MM.1S (cell line): ENCODE results near the gene SVIP.

Source experiments
- DNase-seq: peaks from one replicate; pipeline ENCODE4 v3.0.0-alpha.2; 2015
- H2AFZ ChIP-seq: fragments of 300-600 bp; sonication (generic); 2 replicates; pipeline ENCODE4 v1.6.0; 2016; ENCODE audit warnings: antibody characterized with exemption, low read length
- H3F3A ChIP-seq: fragments of 300-600 bp; sonication (generic); 2 replicates; pipeline ENCODE4 v1.6.1; 2016; ENCODE audit warnings: mild to moderate bottlenecking, antibody characterized with exemption, low read length, moderate library complexity, mixed read lengths; ENCODE audit not compliant: insufficient read depth
- H3K27ac ChIP-seq: fragments of 300-600 bp; sonication (generic); 2 replicates; pipeline ENCODE4 v1.5.1; 2016; ENCODE audit warnings: mild to moderate bottlenecking, low read length
- H3K27me3 ChIP-seq: fragments of 300-600 bp; sonication (generic); replicated peaks from 2 replicates; pipeline ENCODE4 v1.6.0; 2016; ENCODE audit warnings: low read length; ENCODE audit not compliant: insufficient read depth
- H3K36me3 ChIP-seq: fragments of 300-600 bp; sonication (generic); replicated peaks from 2 replicates; pipeline ENCODE4 v1.6.1; 2016; ENCODE audit warnings: mild to moderate bottlenecking, low read length, mixed read lengths; ENCODE audit not compliant: insufficient read depth
- H3K4me1 ChIP-seq: fragments of 300-600 bp; sonication (generic); 2 replicates; pipeline ENCODE4 v1.6.1; 2016; ENCODE audit warnings: low read length, mixed read lengths
- H3K4me2 ChIP-seq: fragments of 300-600 bp; sonication (generic); 2 replicates; pipeline ENCODE4 v1.6.0; 2016; ENCODE audit warnings: low read depth, low read length
- H3K4me3 ChIP-seq: fragments of 300-600 bp; sonication (generic); 2 replicates; pipeline ENCODE4 v1.5.1; 2016; ENCODE audit warnings: low read length, mixed read lengths
- H3K79me2 ChIP-seq: fragments of 300-600 bp; sonication (generic); 2 replicates; pipeline ENCODE4 v1.6.1; 2016; ENCODE audit warnings: mixed run types, low read length, mixed read lengths
- H3K9ac ChIP-seq: fragments of 300-600 bp; sonication (generic); 2 replicates; pipeline ENCODE4 v1.6.1; 2016; ENCODE audit warnings: low read length, mixed read lengths
- H3K9me2 ChIP-seq: fragments of 300-600 bp; sonication (generic); replicated peaks from 2 replicates; pipeline ENCODE4 v1.6.1; 2016; ENCODE audit warnings: mild to moderate bottlenecking, low read length, mixed read lengths; ENCODE audit not compliant: insufficient read depth
- H3K9me3 ChIP-seq: fragments of 300-600 bp; sonication (generic); replicated peaks from 2 replicates; pipeline ENCODE4 v1.6.1; 2016; ENCODE audit warnings: mild to moderate bottlenecking, low read length, mixed read lengths; ENCODE audit not compliant: insufficient read depth
- H4K20me1 ChIP-seq: fragments of 300-600 bp; sonication (generic); 2 replicates; pipeline ENCODE4 v1.6.1; 2016; ENCODE audit warnings: mild to moderate bottlenecking, low read length, moderate library complexity, mixed read lengths; ENCODE audit not compliant: insufficient read depth
- CTCF ChIP-seq: fragments of 300-600 bp; sonication (generic); IDR thresholded peaks from 2 replicates; pipeline ENCODE4 v1.5.1; 2016; ENCODE audit warnings: antibody characterized with exemption, low read length, mixed read lengths
- EZH2 ChIP-seq: fragments of 300-600 bp; sonication (generic); optimal IDR thresholded peaks from 2 replicates; pipeline ENCODE3; 2017; ENCODE audit warnings: low read depth, mild to moderate bottlenecking, antibody characterized with exemption, low read length, mixed read lengths
- EZH2phosphoT487 ChIP-seq: fragments of 300-600 bp; sonication (generic); IDR thresholded peaks from 2 replicates; pipeline ENCODE4 v1.6.1; 2018; ENCODE audit warnings: antibody characterized with exemption, low read length

The SVIP gene

GRCh38 chr11:22875869-22876473, 46.4 kb upstream of the SVIP start:
- Histone ChIP-seq H4K20me1 (no peaks in the 10 kb centered on the region), H3K4me3 (no peak overlapping the region), H2AFZ (no peak overlapping the region), H3K9me2 (no peaks in the 10 kb centered on the region), H3K9me3 (no peaks in the 10 kb centered on the region), H3K9ac (no peak overlapping the region), H3K4me1 (no peaks in the 10 kb centered on the region), H3K36me3 (no peaks in the 10 kb centered on the region), H3K27ac (no peak overlapping the region), H3K4me2 (no peak overlapping the region), H3K79me2 (no peaks in the 10 kb centered on the region), H3F3A (no peaks in the 10 kb centered on the region), H3K27me3 (no peaks in the 10 kb centered on the region)
- DNase-seq, result peak; percentile 87
- TF ChIP-seq EZH2 (no peak), CTCF (peak; percentile 77)

- H3K9me2 ChIP-seq, result no peaks in the 10 kb centered on the region
- H3K27ac ChIP-seq, result no peak overlapping the region
- H3K4me1 ChIP-seq, result no peaks in the 10 kb centered on the region
- H3K36me3 ChIP-seq, result no peaks in the 10 kb centered on the region
- H3K79me2 ChIP-seq, result no peaks in the 10 kb centered on the region
- no peaks in the 10 kb centered on the region for H3K9me3 ChIP-seq
- H3K9ac ChIP-seq, result no peak overlapping the region
- H2AFZ ChIP-seq, result no peak overlapping the region
- no peak overlapping the region for H3K4me2 ChIP-seq
- TF ChIP-seq EZH2 (no peak), EZH2phosphoT487 (no peak), CTCF (no peak)
- no peaks in the 10 kb centered on the region for H3F3A ChIP-seq
- H4K20me1 ChIP-seq, result no peaks in the 10 kb centered on the region
- no peak for DNase-seq
- no peaks in the 10 kb centered on the region for H3K27me3 ChIP-seq
- no peak overlapping the region for H3K4me3 ChIP-seq
These were observed 39.7 kb upstream of the SVIP start for GRCh38 chr11:22869325-22869724.

GRCh38 chr11:22860241-22860640, 30.6 kb upstream of the SVIP start, which contains the start of gene CCDC179:
TSS of gene CCDC179 (minus strand) at chr11:22860474. CDS start at chr11:22860421, 53 bp downstream.
- no peaks in the 10 kb centered on the region for H3K36me3 ChIP-seq
- no peaks in the 10 kb centered on the region for H3K9me3 ChIP-seq
- no peak for DNase-seq
- H3F3A ChIP-seq, result no peaks in the 10 kb centered on the region
- no peak within 1 kb of the TSS for H2AFZ ChIP-seq
- no peak within 1 kb of the TSS for H3K4me3 ChIP-seq
- H3K27me3 ChIP-seq, result no peaks in the 10 kb centered on the region
- H4K20me1 ChIP-seq, result no peaks in the 10 kb centered on the region
- H3K9ac ChIP-seq, result no peak within 1 kb of the TSS
- H3K4me1 ChIP-seq, result no peaks in the 10 kb centered on the region
- no peak within 1 kb of the TSS for H3K4me2 ChIP-seq
- TF ChIP-seq EZH2phosphoT487 (no peak), CTCF (no peak), EZH2 (no peak)
- no peak within 1 kb of the TSS for H3K27ac ChIP-seq
- no peaks in the 10 kb centered on the region for H3K79me2 ChIP-seq
- no peaks in the 10 kb centered on the region for H3K9me2 ChIP-seq
